ENCODE results near the gene NSRP1.
"Not testable (repeated sequence)": the region's sequence is repeated elsewhere in the genome, so short reads cannot be mapped to it uniquely, and the experiment has no call there.

DNA sequence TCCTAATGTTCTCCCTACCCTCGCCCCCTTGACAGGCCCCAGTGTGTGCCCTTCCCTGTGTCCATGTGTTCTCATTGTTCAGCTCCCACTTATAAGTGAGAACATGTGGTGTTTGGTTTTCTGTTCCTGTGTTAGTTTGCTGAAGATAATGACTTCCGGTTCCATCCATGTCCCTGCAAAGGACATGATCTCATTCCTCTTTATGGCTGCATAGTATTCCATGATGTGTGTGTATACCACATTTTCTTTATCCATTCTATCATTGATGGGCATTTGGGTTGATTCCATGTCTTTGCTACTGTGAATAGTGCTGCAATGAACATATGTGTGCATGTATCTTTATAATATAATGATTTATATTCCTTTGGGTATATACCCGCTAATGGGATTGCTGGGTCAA, 29.2 kb upstream of the NSRP1 start:
- TF ChIP-seq, protein P1, sequence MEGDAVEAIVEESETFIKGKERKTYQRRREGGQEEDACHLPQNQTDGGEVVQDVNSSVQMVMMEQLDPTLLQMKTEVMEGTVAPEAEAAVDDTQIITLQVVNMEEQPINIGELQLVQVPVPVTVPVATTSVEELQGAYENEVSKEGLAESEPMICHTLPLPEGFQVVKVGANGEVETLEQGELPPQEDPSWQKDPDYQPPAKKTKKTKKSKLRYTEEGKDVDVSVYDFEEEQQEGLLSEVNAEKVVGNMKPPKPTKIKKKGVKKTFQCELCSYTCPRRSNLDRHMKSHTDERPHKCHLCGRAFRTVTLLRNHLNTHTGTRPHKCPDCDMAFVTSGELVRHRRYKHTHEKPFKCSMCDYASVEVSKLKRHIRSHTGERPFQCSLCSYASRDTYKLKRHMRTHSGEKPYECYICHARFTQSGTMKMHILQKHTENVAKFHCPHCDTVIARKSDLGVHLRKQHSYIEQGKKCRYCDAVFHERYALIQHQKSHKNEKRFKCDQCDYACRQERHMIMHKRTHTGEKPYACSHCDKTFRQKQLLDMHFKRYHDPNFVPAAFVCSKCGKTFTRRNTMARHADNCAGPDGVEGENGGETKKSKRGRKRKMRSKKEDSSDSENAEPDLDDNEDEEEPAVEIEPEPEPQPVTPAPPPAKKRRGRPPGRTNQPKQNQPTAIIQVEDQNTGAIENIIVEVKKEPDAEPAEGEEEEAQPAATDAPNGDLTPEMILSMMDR (IDR thresholded peaks at IDR 0.05): not testable (repeated sequence)
- not testable (repeated sequence) for TF ChIP-seq POLR2A, POLR2AphosphoS5 (IDR thresholded peaks at IDR 0.05)
